Activated T-helper 9 cell treated with anti-CD3 and anti-CD28 coated beads, Interleukin-2, amount 50 U/mL, for 16 hours (primary cell): ENCODE measurements around the gene NTN4.
"Not testable (repeated sequence)": the region's sequence is repeated elsewhere in the genome, so short reads cannot be mapped to it uniquely, and the experiment has no call there.

ENCODE experiments used
- DNase-seq: peaks from one replicate; pipeline ENCODE4 v3.0.0-alpha.2; 2020; ENCODE audit warnings: low read depth

NTN4 gene

GRCh38 chr12:95705143-95705542 lies 85.4 kb downstream of the NTN4 start:
- no peak for DNase-seq

- no peak for DNase-seq
Observed at GRCh38 chr12:95703986-95704385, 86.6 kb downstream of the NTN4 start.

- DNase-seq = no peak
Observed at GRCh38 chr12:95701722-95702418, 88.7 kb downstream of the NTN4 start.

DNA sequence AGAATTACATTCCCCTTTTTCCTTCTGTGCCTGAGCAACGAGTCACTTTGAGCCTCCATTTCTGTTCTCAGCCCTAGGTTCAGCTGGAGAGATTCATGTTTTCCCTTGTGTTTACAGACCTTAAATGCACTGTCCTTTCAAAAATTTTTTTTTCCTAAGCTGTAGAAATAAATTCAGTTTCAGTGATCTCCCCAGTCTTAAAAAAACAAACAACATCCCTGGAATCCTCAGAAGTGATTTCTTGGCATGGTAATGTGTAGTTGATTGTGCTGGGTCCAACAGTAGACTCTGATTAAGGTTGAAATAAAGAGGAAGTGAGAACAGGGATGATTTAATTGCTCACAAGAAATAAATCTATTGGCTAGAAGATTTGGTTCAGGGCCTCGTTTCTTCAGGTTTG lies 89.3 kb downstream of the NTN4 start:
- DNase-seq = no peak

- no peak for DNase-seq
Observed at GRCh38 chr12:95700316-95700785, 90.2 kb downstream of the NTN4 start.

DNA sequence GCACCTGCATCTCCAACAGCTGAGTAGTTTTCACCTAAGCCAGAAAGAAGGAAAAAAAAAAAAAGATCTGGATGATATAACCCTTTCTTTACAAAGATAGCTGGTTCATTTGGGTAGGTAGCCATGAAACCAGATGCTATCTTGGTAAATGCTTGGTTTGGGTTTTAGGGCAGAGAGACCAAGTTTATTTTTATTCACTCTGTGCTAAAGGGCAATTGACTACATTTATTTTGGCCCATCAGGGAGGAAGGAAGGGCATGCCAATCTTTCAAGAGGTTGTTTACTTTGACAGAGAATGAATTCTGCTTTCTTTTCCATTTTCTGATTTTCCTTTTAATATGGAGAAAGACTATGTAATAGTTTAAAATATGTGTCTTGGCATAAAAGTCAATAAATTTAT lies 91.0 kb downstream of the NTN4 start:
- no peak for DNase-seq

DNA sequence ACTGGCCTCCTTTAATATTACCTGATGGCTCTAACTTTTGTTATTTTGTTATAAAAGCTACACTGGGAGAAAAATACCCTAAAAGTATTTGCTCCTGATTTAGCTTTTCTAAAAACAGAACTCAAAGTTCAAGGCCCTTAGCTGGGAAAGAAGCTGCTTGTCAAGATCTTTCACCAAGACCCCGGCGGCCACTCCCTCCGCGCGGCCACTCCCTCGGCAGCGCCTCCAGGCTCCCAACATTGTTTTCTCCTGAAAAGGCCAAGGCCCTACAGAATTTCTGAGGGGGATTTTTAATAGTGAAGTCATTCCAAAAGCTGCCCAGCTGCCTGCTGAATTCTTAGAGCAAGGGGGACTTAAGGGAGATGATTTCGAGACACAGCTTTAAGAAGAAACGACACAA lies 96.4 kb downstream of the NTN4 start:
- no peak for DNase-seq

DNA sequence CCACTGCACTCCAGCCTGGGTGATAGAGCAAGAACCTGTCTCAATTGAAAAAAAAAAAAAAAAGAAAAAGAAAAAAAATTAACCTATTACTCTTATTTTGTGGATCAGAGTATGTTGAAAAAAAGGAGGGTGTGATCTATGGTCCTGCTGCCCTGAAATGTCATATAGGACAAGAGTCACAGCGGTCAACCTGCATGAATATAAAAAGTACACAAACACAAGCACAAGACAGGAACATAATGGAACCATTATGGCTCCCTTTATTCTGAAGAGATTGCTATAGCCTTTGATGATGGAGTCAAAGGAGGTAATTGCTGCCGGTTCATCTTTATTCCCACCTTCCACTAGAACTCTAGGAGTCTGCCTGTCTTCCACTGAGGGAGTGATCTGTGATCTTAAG lies 96.9 kb downstream of the NTN4 start:
- no peak for DNase-seq

DNA sequence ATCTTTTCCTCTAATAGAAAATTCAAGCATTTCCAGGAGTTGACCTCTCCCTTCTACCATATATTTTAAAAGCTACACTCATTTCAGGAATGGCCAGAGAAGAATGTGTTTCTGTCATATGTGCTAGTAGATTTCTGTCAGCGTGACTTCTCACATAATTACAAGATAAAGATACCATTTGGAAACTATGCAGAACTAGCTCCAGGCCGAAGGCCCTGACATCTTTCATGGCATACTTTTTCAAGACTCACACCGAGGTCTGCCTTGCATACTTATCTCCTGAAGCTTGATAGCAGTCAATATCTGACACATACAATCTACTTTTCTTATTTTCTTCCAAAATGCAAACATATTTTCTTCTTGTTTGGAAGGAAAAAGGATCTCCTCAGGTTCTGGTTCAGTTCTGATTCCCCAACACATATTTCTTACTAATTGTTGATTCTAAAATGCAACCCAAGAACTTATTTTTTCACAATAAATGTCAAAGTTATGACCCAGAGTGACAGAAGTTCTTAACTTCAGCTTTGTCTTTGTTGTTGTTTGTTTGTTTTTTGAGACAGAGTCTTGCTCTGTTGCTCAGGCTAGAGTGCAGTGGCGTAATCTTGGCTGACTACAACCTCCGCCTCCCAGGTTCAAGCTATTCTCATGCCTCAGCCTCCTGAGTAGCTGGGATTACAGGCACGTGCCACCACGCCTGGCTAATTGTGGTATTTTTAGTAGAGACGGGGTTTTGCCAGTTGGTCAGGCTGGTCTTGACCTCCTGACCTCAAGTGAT lies 99.5 kb downstream of the NTN4 start:
- DNase-seq = no peak

- DNase-seq = no peak
Observed at GRCh38 chr12:95687937-95688336, 102.6 kb downstream of the NTN4 start.

GRCh38 chr12:95683418-95683817 lies 107.1 kb downstream of the NTN4 start:
- DNase-seq = no peak

- no peak for DNase-seq
Observed at GRCh38 chr12:95681210-95681765, 109.3 kb downstream of the NTN4 start.

DNA sequence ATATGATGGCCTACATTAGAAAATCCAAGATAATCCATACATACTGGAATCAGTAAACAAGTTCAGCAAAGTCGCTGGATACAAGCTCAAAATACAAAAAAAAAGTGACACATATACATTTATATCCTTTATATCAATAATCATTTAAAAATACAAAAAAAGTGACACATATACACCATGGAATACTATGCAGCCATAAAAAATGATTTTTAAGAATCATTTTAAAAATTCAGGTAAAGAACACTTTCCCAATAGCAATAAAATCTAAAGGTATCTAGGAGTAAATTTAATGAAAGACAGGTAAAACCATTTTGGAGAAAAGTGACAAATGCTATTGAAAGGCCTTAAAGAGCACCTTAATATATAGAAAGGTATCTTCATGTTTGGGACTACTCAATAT lies 111.9 kb downstream of the NTN4 start:
- no peak for DNase-seq

- not testable (repeated sequence) for DNase-seq
Observed at GRCh38 chr12:95677782-95678181, 112.8 kb downstream of the NTN4 start.

DNA sequence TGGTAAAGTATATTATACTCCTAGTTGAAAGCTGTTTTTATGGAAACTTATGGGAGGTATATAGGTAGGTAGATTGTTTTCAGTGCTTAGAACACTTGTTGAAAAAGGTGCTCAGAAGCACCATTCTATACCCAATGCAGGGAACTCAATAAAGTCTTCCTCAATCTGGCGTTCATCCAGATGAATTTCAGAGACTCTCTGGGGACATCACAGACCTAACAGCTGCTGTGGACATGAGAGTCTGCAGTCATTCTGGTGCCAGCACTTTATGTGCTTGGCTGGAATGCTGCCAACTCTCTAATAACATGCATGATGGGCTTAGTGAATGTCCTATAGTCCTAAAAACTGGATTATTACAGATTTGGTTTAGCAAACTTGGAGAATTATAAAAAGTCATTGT lies 115.9 kb downstream of the NTN4 start:
- DNase-seq = no peak

GRCh38 chr12:95674163-95674562 lies 116.4 kb downstream of the NTN4 start:
- no peak for DNase-seq

- DNase-seq = no peak
Observed at GRCh38 chr12:95673576-95673975, 117.0 kb downstream of the NTN4 start.

- DNase-seq = no peak
Observed at GRCh38 chr12:95672166-95672565, 118.4 kb downstream of the NTN4 start.

- DNase-seq = no peak
Observed at GRCh38 chr12:95671265-95671664, 119.3 kb downstream of the NTN4 start.

DNA sequence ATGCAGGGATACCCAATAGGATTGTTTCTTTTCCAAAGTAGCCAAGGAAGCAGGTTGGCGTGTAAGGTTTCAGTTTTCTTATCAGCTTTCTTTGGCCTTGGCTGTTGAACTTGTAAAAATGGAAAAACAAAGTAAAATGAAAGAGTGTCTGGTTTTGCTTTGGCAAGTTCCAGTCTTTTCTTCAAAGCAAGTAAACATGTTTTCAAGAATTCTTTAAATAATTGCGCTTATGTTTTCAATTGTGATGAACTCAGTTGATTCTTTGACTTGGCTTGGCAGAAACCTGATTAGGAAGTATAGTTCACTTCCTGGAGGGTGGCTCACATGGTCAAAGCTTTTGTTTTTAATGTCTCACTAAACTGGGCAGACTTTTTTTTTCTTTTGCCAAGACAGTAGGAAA lies 127.0 kb downstream of the NTN4 start:
- DNase-seq = no peak

DNA sequence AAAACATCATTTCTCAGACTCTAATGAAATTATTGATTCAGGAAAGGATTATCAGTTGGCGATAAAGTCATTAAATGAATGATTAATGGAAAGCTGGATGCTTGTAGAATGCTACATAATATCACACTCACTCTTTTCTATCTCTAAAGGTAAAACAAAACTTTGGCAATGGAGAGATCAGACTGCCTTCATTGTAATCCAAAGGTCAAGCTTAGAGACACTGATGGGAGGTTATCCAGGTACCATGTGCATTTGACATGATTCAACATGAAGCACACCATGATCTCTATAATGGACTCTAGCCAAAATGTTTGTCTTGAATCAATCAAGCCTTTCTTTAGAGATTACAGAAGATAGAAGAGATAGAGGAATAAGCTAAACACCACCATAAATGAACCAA lies 129.2 kb downstream of the NTN4 start:
- DNase-seq = no peak

- no peak for DNase-seq
Observed at GRCh38 chr12:95658386-95658785, 132.2 kb downstream of the NTN4 start.

DNA sequence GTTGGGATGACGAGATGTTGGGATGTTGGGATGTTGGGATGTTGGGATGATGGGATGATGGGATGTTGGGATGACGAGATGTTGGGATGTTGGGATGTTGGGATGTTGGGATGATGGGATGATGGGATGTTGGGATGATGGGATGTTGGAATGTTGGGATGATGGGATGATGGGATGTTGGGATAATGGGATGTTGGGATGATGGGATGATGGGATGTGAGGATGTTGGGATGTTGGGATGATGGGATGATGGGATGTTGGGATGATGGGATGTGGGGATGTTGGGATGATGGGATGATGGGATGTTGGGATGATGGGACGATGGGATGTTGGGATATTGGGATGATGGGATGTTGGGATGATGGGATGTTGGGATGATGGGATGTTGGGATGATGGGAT lies 135.9 kb downstream of the NTN4 start:
- not testable (repeated sequence) for DNase-seq
